OCI-LY1 (cell line): ENCODE results near the gene NGF.

Source experiments
- H2AFZ ChIP-seq: fragments of 200-600 bp; sonication (generic), shearing (Covaris generic); 2 replicates; pipeline ENCODE4 v1.6.0; 2014; ENCODE audit warnings: antibody characterized with exemption, mild to moderate bottlenecking, low read length
- H3F3A ChIP-seq: fragments of 200-600 bp; sonication (generic), shearing (Covaris generic); 2 replicates; pipeline ENCODE4 v1.6.0; 2014; ENCODE audit warnings: mild to moderate bottlenecking, antibody characterized with exemption, low read length, moderate library complexity; ENCODE audit not compliant: insufficient read depth
- H3K27ac ChIP-seq: fragments of 200-600 bp; sonication (generic); 2 replicates; pipeline ENCODE4 v1.5.1; 2014; ENCODE audit warnings: low read length, mixed run types, mild to moderate bottlenecking, low read depth; ENCODE audit not compliant: poor library complexity, severe bottlenecking
- H3K27me3 ChIP-seq: fragments of 200-600 bp; sonication (generic); 2 replicates; pipeline ENCODE4 v1.6.0; 2014; ENCODE audit warnings: antibody characterized with exemption, mild to moderate bottlenecking, low read length, moderate library complexity; ENCODE audit not compliant: insufficient read depth
- H3K36me3 ChIP-seq: fragments of 200-600 bp; sonication (generic); 2 replicates; pipeline ENCODE4 v1.6.1; 2014; ENCODE audit warnings: mild to moderate bottlenecking, antibody characterized with exemption, low read length, moderate library complexity, mixed read lengths; ENCODE audit not compliant: insufficient read depth
- H3K4me1 ChIP-seq: fragments of 200-600 bp; sonication (generic); 2 replicates; pipeline ENCODE4 v1.5.1; 2014; ENCODE audit warnings: mild to moderate bottlenecking, low read length, moderate library complexity; ENCODE audit not compliant: insufficient read depth, severe bottlenecking
- H3K4me2 ChIP-seq: fragments of 200-600 bp; sonication (generic), shearing (Covaris generic); 2 replicates; pipeline ENCODE4 v1.6.1; 2014; ENCODE audit warnings: low read length
- H3K4me3 ChIP-seq: fragments of 200-600 bp; sonication (generic); 2 replicates; pipeline ENCODE4 v1.5.1; 2014; ENCODE audit warnings: low read length, low read depth, mild to moderate bottlenecking, mixed read lengths; ENCODE audit not compliant: poor library complexity, severe bottlenecking
- H3K79me2 ChIP-seq: fragments of 200-600 bp; shearing (Covaris generic); 2 replicates; pipeline ENCODE4 v1.6.1; 2016; ENCODE audit warnings: mixed run types, low read length, mixed read lengths; ENCODE audit not compliant: insufficient read depth
- H3K9ac ChIP-seq: fragments of 200-600 bp; sonication (generic), shearing (Covaris generic); 2 replicates; pipeline ENCODE4 v1.6.1; 2014; ENCODE audit warnings: mild to moderate bottlenecking, low read length, mixed read lengths
- H3K9me2 ChIP-seq: fragments of 200-600 bp; sonication (generic), shearing (Covaris generic); 2 replicates; pipeline ENCODE4 v1.6.1; 2014; ENCODE audit warnings: low read depth, mild to moderate bottlenecking, low read length, mixed read lengths
- H3K9me3 ChIP-seq: fragments of 200-600 bp; shearing (Covaris generic); 2 replicates; pipeline ENCODE4 v1.6.1; 2014; ENCODE audit warnings: low read length, mixed read lengths
- H4K20me1 ChIP-seq: fragments of 200-600 bp; sonication (generic), shearing (Covaris generic); 2 replicates; pipeline ENCODE4 v1.6.0; 2016; ENCODE audit warnings: mild to moderate bottlenecking, low read length; ENCODE audit not compliant: insufficient read depth
- EZH2 ChIP-seq: fragments of 200-600 bp; sonication (generic), shearing (Covaris generic); IDR thresholded peaks from 2 replicates; pipeline ENCODE4 v1.8.0; 2017; ENCODE audit warnings: borderline replicate concordance, mixed run types, mild to moderate bottlenecking, antibody characterized with exemption, low read length, moderate library complexity, mixed read lengths
- TF ChIP-seq, protein P1 (sequence below): fragments of 200-600 bp; sonication (generic), shearing (Covaris generic); IDR thresholded peaks from 2 replicates; pipeline ENCODE4 v1.5.1; 2017; ENCODE audit warnings: mild to moderate bottlenecking, antibody characterized with exemption, low read length, moderate library complexity, mixed read lengths

NGF gene

DNA sequence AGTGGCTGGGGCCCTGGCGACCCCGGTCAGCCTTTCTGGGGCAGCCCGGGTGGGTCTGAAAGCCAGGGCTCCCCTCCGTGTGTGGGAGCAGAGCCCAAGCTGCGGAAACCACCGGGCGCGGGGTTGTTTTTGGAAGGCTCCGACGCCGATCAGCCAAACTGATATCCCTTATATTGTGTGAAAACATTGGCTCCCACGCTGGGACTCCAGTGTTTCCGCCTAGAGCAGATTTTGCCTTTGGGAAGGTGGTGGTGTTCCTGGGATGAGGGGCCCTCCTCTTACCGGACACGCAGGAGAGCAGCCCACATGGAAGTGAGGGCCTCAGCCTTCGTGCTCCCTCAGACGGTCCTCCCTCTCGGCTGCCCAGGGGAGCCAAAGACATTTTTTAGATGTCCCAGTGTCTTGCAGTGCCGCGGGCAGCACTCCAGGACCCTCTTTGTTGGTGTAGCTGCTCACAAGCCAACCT, 54.3 kb downstream of the NGF start:
- no peaks in the 10 kb centered on the region for H3K27me3 ChIP-seq
- H3K9me3 ChIP-seq = no peaks in the 10 kb centered on the region
- H3K27ac ChIP-seq = no peak overlapping the region
- no peaks in the 10 kb centered on the region for H3K79me2 ChIP-seq
- H3K9ac ChIP-seq = no peak overlapping the region
- no peaks in the 10 kb centered on the region for H3K9me2 ChIP-seq
- no peak overlapping the region for H2AFZ ChIP-seq
- H3K4me1 ChIP-seq = no peaks in the 10 kb centered on the region
- no peak overlapping the region for H3K4me2 ChIP-seq
- TF ChIP-seq, protein P1, sequence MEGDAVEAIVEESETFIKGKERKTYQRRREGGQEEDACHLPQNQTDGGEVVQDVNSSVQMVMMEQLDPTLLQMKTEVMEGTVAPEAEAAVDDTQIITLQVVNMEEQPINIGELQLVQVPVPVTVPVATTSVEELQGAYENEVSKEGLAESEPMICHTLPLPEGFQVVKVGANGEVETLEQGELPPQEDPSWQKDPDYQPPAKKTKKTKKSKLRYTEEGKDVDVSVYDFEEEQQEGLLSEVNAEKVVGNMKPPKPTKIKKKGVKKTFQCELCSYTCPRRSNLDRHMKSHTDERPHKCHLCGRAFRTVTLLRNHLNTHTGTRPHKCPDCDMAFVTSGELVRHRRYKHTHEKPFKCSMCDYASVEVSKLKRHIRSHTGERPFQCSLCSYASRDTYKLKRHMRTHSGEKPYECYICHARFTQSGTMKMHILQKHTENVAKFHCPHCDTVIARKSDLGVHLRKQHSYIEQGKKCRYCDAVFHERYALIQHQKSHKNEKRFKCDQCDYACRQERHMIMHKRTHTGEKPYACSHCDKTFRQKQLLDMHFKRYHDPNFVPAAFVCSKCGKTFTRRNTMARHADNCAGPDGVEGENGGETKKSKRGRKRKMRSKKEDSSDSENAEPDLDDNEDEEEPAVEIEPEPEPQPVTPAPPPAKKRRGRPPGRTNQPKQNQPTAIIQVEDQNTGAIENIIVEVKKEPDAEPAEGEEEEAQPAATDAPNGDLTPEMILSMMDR = no peak
- TF ChIP-seq EZH2 = no peak
- no peaks in the 10 kb centered on the region for H3F3A ChIP-seq
- no peaks in the 10 kb centered on the region for H3K36me3 ChIP-seq
- no peak overlapping the region for H3K4me3 ChIP-seq
- no peaks in the 10 kb centered on the region for H4K20me1 ChIP-seq

DNA sequence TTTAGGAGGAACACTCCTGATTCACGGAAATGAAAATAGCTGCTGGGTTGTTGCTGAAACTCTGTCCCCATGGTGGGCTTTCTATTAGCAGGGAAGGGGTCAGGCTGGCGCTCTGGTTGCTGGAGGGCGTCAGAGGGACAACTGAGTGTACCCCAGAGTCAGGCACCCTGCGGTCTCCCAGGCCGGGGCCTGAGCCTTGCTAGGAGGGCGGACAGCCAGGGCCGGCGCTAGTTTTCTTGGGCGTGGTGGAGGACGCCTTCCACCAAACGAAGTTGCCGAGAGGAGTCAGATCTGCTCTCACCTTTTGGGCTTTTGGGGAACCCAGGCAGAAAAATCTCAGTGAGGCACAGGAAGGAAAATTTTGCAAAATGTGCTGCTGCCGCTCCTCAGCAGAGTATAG, 54.8 kb downstream of the NGF start:
- H3K9ac ChIP-seq = no peak overlapping the region
- H3K4me2 ChIP-seq = no peak overlapping the region
- no peaks in the 10 kb centered on the region for H3K27me3 ChIP-seq
- no peaks in the 10 kb centered on the region for H3K9me3 ChIP-seq
- no peaks in the 10 kb centered on the region for H3F3A ChIP-seq
- no peak overlapping the region for H3K27ac ChIP-seq
- H3K9me2 ChIP-seq = no peaks in the 10 kb centered on the region
- H2AFZ ChIP-seq = no peak overlapping the region
- no peaks in the 10 kb centered on the region for H3K36me3 ChIP-seq
- H4K20me1 ChIP-seq = no peaks in the 10 kb centered on the region
- no peak overlapping the region for H3K4me3 ChIP-seq
- H3K79me2 ChIP-seq = no peaks in the 10 kb centered on the region
- no peaks in the 10 kb centered on the region for H3K4me1 ChIP-seq
- no peak for TF ChIP-seq EZH2
- TF ChIP-seq, protein P1 = no peak

DNA sequence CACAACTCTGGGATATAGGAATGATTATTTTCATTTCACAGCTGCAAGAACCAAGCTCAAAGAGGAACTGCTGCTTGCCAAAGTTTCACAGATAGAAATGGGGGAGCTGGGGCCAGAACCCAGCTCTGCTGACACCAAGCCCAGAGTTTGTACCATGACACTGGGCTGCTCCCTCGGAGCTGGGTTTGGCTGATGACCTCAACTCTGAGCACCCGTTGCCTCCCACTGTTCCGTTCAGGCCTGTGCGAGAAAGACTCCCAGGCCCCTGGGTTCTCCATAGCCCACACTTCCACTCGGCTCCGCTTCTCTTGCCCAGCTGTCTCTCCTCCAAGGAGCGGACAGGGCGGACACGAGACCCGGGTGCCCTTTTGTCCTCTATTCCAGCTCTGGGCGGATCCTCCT, 55.2 kb downstream of the NGF start:
- Histone ChIP-seq H3K9ac (no peak overlapping the region), H3K27ac (no peak overlapping the region), H3K9me3 (no peaks in the 10 kb centered on the region), H3K4me3 (no peak overlapping the region), H3F3A (no peaks in the 10 kb centered on the region), H3K4me1 (no peaks in the 10 kb centered on the region), H3K79me2 (no peaks in the 10 kb centered on the region), H3K4me2 (no peak overlapping the region), H3K27me3 (no peaks in the 10 kb centered on the region), H4K20me1 (no peaks in the 10 kb centered on the region), H3K9me2 (no peaks in the 10 kb centered on the region), H3K36me3 (no peaks in the 10 kb centered on the region), H2AFZ (no peak overlapping the region)
- TF ChIP-seq, protein P1 = no peak
- TF ChIP-seq EZH2 = no peak
